Sigmoid colon (tissue), 3 donors: Measurements from ENCODE around the gene YPEL2.

Source experiments
- POLR2A ChIP-seq, 2 donors: fragments of 450-650 bp; IDR thresholded peaks; one replicate each; pipeline ENCODE4 v1.6.1; 2016; ENCODE audit warnings: antibody characterized with exemption in 2 of 2, mild to moderate bottlenecking in 2 of 2, moderate library complexity in 2 of 2
- TF ChIP-seq, protein P1 (sequence below), 4 experiments: fragments of 450-650 bp in 3 of 4; fragments of 200-600 bp in 1 of 4; IDR thresholded peaks; one replicate each; pipeline ENCODE4 v1.5.1; 2016 to 2019; ENCODE audit warnings: antibody characterized with exemption in 4 of 4, mild to moderate bottlenecking in 3 of 4, moderate library complexity in 2 of 4

DNA sequence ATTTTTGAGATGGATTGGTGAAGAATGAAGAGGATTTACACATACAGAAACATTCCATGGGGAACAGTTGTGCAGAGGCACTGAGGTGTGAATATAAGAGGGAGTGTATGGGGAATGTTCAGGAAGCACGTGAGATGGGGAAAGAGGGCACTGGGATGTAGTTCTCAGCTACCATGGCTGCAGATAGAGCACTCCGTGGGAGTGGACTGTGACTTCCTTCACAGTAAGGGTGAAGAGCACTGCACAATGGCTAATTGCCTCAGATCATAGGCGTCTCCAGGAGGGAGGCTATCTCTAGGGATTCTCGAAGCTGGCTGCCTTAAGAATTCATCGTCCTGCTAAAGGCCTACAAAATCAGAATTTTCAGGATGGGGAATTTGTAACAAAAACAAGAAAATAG is 7.0 kb downstream of the YPEL2 start:
- TF ChIP-seq, protein P1, sequence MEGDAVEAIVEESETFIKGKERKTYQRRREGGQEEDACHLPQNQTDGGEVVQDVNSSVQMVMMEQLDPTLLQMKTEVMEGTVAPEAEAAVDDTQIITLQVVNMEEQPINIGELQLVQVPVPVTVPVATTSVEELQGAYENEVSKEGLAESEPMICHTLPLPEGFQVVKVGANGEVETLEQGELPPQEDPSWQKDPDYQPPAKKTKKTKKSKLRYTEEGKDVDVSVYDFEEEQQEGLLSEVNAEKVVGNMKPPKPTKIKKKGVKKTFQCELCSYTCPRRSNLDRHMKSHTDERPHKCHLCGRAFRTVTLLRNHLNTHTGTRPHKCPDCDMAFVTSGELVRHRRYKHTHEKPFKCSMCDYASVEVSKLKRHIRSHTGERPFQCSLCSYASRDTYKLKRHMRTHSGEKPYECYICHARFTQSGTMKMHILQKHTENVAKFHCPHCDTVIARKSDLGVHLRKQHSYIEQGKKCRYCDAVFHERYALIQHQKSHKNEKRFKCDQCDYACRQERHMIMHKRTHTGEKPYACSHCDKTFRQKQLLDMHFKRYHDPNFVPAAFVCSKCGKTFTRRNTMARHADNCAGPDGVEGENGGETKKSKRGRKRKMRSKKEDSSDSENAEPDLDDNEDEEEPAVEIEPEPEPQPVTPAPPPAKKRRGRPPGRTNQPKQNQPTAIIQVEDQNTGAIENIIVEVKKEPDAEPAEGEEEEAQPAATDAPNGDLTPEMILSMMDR (IDR thresholded peaks at IDR 0.05): no peak
- no peak for TF ChIP-seq POLR2A (IDR thresholded peaks at IDR 0.05)
